ENCODE results near the gene MYEOV.

The MYEOV gene

GRCh38 chr11:69339983-69340565 lies 46.1 kb downstream of the MYEOV start:
- no peak for DNase-seq (ENCODE audit: low read depth, low spot score)

DNA sequence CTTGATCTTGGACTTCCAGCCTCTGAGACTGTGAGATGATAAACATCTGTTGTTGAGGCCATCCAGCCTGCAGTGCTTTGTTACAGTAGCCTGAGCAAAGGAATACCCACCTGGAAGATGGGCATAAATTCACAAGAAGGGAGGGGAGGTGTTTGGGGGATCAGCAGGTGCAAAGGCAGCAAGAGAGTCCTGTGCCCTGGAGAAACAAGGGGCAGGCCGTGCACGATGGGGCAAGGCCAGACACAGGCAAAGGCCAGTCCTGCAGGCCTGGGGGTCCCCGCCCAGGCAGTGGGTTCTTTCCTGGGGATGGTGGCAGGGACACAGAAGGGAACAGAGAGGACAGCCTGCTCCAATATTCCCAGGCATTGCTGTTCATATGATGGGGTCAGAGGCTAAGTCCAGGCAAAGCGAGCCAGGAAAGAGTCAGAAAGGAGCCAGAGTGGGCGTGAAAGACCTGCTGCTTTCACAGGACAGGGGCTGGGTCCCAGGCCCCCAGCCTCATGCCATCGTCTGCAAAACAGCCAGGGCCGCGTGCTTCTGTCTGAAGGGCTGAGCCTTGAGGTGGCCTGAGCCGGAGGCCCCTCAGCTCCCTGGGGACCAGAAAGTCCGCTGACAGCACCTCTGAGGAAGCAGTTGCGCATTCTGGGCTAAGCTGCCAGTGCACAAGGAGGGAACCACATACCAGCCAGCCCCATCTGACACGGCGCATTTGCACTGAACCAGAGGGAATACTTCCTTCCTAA lies 48.8 kb downstream of the MYEOV start:
- no peak for DNase-seq (ENCODE audit: low read depth, low spot score)

GRCh38 chr11:69343401-69344321 lies 49.7 kb downstream of the MYEOV start:
- DNase-seq (ENCODE audit: low read depth, low spot score) = no peak

DNA sequence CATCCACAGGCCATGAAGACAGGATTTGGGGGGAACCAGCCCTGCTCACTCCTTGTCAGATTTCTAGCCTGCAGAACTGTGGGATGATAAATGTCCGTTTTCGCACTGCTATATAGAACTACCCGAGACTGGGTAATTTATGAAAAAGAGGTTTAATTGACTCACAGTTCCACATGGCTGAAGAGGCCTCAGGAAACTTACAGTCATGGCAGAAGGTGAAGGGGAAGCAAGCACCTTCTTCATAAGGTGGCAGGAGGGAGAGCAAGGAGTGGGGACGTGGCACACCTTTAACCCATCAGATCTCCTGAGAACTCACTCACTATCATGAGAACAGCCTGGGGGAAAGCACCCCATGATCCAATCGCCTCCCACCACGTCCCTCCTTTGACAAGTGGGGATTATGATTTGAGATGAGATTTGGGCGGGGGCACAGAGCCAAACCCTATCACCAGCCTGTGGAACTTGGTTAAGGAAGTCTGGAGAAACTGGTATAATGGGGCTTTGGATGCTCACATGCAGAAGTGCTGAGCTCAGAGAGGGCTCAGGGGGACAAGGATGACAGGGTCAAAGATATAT lies 50.7 kb downstream of the MYEOV start:
- no peak for DNase-seq (ENCODE audit: low read depth, low spot score)

Data from ELF-1 (cell line).